OCI-LY1 (cell line): ENCODE measurements around the gene FZD4.
"Not testable (repeated sequence)": the region's sequence is repeated elsewhere in the genome, so short reads cannot be mapped to it uniquely, and the experiment has no call there.

Source experiments
- H2AFZ ChIP-seq: fragments of 200-600 bp; sonication (generic), shearing (Covaris generic); 2 replicates; pipeline ENCODE4 v1.6.0; 2014; ENCODE audit warnings: antibody characterized with exemption, mild to moderate bottlenecking, low read length
- H3F3A ChIP-seq: fragments of 200-600 bp; sonication (generic), shearing (Covaris generic); 2 replicates; pipeline ENCODE4 v1.6.0; 2014; ENCODE audit warnings: mild to moderate bottlenecking, antibody characterized with exemption, low read length, moderate library complexity; ENCODE audit not compliant: insufficient read depth
- H3K27ac ChIP-seq: fragments of 200-600 bp; sonication (generic); 2 replicates; pipeline ENCODE4 v1.5.1; 2014; ENCODE audit warnings: low read length, mixed run types, mild to moderate bottlenecking, low read depth; ENCODE audit not compliant: poor library complexity, severe bottlenecking
- H3K27me3 ChIP-seq: fragments of 200-600 bp; sonication (generic); 2 replicates; pipeline ENCODE4 v1.6.0; 2014; ENCODE audit warnings: antibody characterized with exemption, mild to moderate bottlenecking, low read length, moderate library complexity; ENCODE audit not compliant: insufficient read depth
- H3K36me3 ChIP-seq: fragments of 200-600 bp; sonication (generic); 2 replicates; pipeline ENCODE4 v1.6.1; 2014; ENCODE audit warnings: mild to moderate bottlenecking, antibody characterized with exemption, low read length, moderate library complexity, mixed read lengths; ENCODE audit not compliant: insufficient read depth
- H3K4me1 ChIP-seq: fragments of 200-600 bp; sonication (generic); 2 replicates; pipeline ENCODE4 v1.5.1; 2014; ENCODE audit warnings: mild to moderate bottlenecking, low read length, moderate library complexity; ENCODE audit not compliant: insufficient read depth, severe bottlenecking
- H3K4me2 ChIP-seq: fragments of 200-600 bp; sonication (generic), shearing (Covaris generic); 2 replicates; pipeline ENCODE4 v1.6.1; 2014; ENCODE audit warnings: low read length
- H3K4me3 ChIP-seq: fragments of 200-600 bp; sonication (generic); 2 replicates; pipeline ENCODE4 v1.5.1; 2014; ENCODE audit warnings: low read length, low read depth, mild to moderate bottlenecking, mixed read lengths; ENCODE audit not compliant: poor library complexity, severe bottlenecking
- H3K79me2 ChIP-seq: fragments of 200-600 bp; shearing (Covaris generic); 2 replicates; pipeline ENCODE4 v1.6.1; 2016; ENCODE audit warnings: mixed run types, low read length, mixed read lengths; ENCODE audit not compliant: insufficient read depth
- H3K9ac ChIP-seq: fragments of 200-600 bp; sonication (generic), shearing (Covaris generic); 2 replicates; pipeline ENCODE4 v1.6.1; 2014; ENCODE audit warnings: mild to moderate bottlenecking, low read length, mixed read lengths
- H3K9me2 ChIP-seq: fragments of 200-600 bp; sonication (generic), shearing (Covaris generic); 2 replicates; pipeline ENCODE4 v1.6.1; 2014; ENCODE audit warnings: low read depth, mild to moderate bottlenecking, low read length, mixed read lengths
- H3K9me3 ChIP-seq: fragments of 200-600 bp; shearing (Covaris generic); 2 replicates; pipeline ENCODE4 v1.6.1; 2014; ENCODE audit warnings: low read length, mixed read lengths
- H4K20me1 ChIP-seq: fragments of 200-600 bp; sonication (generic), shearing (Covaris generic); 2 replicates; pipeline ENCODE4 v1.6.0; 2016; ENCODE audit warnings: mild to moderate bottlenecking, low read length; ENCODE audit not compliant: insufficient read depth
- EZH2 ChIP-seq: fragments of 200-600 bp; sonication (generic), shearing (Covaris generic); IDR thresholded peaks from 2 replicates; pipeline ENCODE4 v1.8.0; 2017; ENCODE audit warnings: borderline replicate concordance, mixed run types, mild to moderate bottlenecking, antibody characterized with exemption, low read length, moderate library complexity, mixed read lengths
- TF ChIP-seq, protein P1 (sequence below): fragments of 200-600 bp; sonication (generic), shearing (Covaris generic); IDR thresholded peaks from 2 replicates; pipeline ENCODE4 v1.5.1; 2017; ENCODE audit warnings: mild to moderate bottlenecking, antibody characterized with exemption, low read length, moderate library complexity, mixed read lengths

The FZD4 gene

DNA sequence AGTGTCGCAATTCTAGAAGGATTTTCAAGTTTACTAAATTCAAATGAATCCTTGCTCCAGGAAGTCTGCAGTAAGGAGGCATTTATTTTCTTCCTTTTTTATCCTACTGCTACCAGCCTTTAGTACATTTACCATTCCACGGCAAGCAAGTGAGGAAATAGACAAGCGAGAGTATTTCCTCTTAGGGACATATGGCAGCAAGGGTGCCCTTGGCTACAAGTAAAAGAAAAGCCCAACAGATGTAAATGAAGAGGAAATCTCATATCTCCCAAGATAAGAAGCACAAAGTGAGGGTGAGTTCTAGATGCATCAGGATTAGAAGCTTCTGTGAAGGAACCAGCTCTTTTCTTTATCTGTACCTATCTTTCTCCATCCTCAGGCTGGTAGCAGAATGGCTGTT lies 37.8 kb upstream of the FZD4 start:
- Histone ChIP-seq H3K4me2 (no peak overlapping the region), H3K9ac (no peak overlapping the region), H3K4me1 (no peaks in the 10 kb centered on the region), H3K9me2 (no peaks in the 10 kb centered on the region), H3K27me3 (no peaks in the 10 kb centered on the region), H3K4me3 (no peak overlapping the region), H4K20me1 (no peaks in the 10 kb centered on the region), H2AFZ (no peak overlapping the region), H3K79me2 (no peaks in the 10 kb centered on the region), H3F3A (no peaks in the 10 kb centered on the region), H3K36me3 (no peaks in the 10 kb centered on the region), H3K9me3 (no peaks in the 10 kb centered on the region), H3K27ac (no peak overlapping the region)
- TF ChIP-seq, protein P1, sequence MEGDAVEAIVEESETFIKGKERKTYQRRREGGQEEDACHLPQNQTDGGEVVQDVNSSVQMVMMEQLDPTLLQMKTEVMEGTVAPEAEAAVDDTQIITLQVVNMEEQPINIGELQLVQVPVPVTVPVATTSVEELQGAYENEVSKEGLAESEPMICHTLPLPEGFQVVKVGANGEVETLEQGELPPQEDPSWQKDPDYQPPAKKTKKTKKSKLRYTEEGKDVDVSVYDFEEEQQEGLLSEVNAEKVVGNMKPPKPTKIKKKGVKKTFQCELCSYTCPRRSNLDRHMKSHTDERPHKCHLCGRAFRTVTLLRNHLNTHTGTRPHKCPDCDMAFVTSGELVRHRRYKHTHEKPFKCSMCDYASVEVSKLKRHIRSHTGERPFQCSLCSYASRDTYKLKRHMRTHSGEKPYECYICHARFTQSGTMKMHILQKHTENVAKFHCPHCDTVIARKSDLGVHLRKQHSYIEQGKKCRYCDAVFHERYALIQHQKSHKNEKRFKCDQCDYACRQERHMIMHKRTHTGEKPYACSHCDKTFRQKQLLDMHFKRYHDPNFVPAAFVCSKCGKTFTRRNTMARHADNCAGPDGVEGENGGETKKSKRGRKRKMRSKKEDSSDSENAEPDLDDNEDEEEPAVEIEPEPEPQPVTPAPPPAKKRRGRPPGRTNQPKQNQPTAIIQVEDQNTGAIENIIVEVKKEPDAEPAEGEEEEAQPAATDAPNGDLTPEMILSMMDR = no peak
- TF ChIP-seq EZH2 = no peak

DNA sequence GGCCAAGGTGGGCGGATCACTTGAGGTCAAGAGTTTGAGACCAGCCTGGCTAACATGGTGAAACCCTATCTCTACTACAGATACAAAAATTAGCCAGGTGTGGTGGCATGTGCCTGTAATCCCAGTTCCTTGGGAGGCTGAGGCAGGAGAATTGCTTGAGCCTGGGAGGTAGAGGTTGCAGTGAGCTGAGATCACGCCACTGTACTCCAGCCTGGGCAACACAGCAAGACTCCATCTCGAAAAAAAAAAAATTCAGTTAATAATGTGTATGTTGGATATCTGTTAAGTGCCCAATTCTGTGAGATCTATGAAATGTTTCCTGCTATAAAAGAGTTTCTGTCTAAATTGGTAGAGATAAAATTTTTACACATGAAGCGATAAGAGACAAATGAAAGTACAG lies 37.1 kb upstream of the FZD4 start:
- not testable (repeated sequence) for H3K4me3 ChIP-seq, H4K20me1 ChIP-seq, H3K9ac ChIP-seq, H3K27me3 ChIP-seq, H3K27ac ChIP-seq, H3K79me2 ChIP-seq, H3K9me2 ChIP-seq, H3K9me3 ChIP-seq, H3K4me1 ChIP-seq, H3K36me3 ChIP-seq, H3F3A ChIP-seq, H3K4me2 ChIP-seq, H2AFZ ChIP-seq

DNA sequence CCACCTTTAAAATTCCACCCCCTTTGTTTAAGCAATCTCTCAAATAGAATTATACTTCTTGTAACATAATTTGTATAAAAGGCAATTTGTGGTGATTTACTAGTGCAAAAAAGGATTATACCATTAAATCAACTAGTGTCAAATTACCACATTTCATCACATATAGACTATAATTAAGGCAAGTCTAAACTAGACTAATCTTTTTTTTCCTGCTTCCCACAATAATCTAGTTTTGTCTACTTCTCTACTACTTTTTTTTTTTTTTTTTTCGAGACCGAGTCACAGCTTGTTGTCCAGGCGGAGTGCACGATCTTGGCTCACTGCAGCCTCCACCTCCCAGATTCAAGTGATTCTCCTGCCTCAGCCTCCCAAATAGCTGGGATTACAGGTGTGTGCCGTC lies 36.1 kb upstream of the FZD4 start:
- Histone ChIP-seq H3K27ac (no peak overlapping the region), H3K4me3 (no peak overlapping the region), H3F3A (no peaks in the 10 kb centered on the region), H3K9me2 (no peaks in the 10 kb centered on the region), H3K9me3 (no peaks in the 10 kb centered on the region), H3K9ac (no peak overlapping the region), H3K4me2 (no peak overlapping the region), H4K20me1 (no peaks in the 10 kb centered on the region), H3K4me1 (no peaks in the 10 kb centered on the region), H2AFZ (no peak overlapping the region), H3K27me3 (no peaks in the 10 kb centered on the region), H3K36me3 (no peaks in the 10 kb centered on the region), H3K79me2 (no peaks in the 10 kb centered on the region)
- TF ChIP-seq, protein P1 = no peak
- no peak for TF ChIP-seq EZH2

DNA sequence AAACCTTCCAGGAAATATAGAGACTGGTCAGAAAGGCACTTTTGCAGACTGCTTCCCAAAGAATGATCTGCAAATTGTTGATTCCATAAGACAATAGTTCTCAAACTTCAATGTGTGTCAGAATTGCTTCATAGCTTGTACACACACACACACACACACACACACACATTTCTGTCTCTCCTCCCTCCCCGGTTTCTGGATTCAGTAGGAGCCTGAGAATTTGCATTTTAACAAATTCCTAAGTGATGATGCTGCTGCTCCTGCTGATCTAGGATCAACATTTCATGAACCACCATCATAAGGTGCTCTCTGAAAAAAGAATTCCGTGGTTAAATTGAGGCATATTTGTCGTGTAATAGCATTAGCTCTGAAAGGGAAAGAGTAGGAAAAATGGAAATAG lies 35.3 kb upstream of the FZD4 start:
- Histone ChIP-seq H3K9me2 (no peaks in the 10 kb centered on the region), H3K4me1 (no peaks in the 10 kb centered on the region), H3K27me3 (no peaks in the 10 kb centered on the region), H3K4me3 (no peak overlapping the region), H3K27ac (no peak overlapping the region), H3K9ac (no peak overlapping the region), H3K36me3 (no peaks in the 10 kb centered on the region), H2AFZ (no peak overlapping the region), H4K20me1 (no peaks in the 10 kb centered on the region), H3F3A (no peaks in the 10 kb centered on the region), H3K4me2 (no peak overlapping the region), H3K79me2 (no peaks in the 10 kb centered on the region), H3K9me3 (no peaks in the 10 kb centered on the region)
- TF ChIP-seq EZH2 = no peak
- TF ChIP-seq, protein P1 = no peak
